Measurements from ENCODE around the gene UST.

DNA sequence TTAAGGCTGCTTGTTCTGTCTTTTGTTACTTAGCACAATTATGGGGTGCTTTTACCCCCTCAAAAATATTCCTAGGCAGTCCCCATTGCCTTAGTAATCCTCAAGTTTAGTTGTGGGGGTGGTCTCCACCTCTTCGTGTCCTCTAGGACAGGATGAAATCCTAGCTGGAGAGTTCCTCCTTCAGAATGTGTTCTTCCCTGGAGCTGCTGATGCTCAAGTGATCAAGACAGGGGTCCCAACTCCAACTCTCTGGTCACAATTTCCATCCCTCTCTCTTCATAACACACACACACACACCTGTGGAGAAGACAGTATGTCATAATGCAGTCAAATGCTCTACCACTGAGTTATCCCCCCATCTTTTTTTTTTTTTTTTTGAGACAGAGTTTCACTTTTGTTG, 280.7 kb downstream of the UST start:
- TF ChIP-seq, protein P1, sequence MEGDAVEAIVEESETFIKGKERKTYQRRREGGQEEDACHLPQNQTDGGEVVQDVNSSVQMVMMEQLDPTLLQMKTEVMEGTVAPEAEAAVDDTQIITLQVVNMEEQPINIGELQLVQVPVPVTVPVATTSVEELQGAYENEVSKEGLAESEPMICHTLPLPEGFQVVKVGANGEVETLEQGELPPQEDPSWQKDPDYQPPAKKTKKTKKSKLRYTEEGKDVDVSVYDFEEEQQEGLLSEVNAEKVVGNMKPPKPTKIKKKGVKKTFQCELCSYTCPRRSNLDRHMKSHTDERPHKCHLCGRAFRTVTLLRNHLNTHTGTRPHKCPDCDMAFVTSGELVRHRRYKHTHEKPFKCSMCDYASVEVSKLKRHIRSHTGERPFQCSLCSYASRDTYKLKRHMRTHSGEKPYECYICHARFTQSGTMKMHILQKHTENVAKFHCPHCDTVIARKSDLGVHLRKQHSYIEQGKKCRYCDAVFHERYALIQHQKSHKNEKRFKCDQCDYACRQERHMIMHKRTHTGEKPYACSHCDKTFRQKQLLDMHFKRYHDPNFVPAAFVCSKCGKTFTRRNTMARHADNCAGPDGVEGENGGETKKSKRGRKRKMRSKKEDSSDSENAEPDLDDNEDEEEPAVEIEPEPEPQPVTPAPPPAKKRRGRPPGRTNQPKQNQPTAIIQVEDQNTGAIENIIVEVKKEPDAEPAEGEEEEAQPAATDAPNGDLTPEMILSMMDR (IDR thresholded peaks at IDR 0.05) = no peak
- TF ChIP-seq POLR2A (IDR thresholded peaks at IDR 0.05) = no peak
